Motor neuron (in vitro differentiated cells): ENCODE data around the gene DLG5. TPM values are rescaled to one million over a fixed set of nuclear protein-coding genes. Genes with fewer than 3 reads are reported as not detected.

Experiments used
- ATAC-seq, 8 experiments: fragments of 200-7000 bp; cut with Tn5 transposase; replicated peaks in 6 of 8; 2 replicates each; pipeline ENCODE4 v1.8.0; 2021; ENCODE audit warnings: mild to moderate bottlenecking in 8 of 8, moderate library complexity in 8 of 8
- H3K27ac ChIP-seq, 2 donors: fragments of 250-450 bp; sonication (Bioruptor Pico); 2 replicates each; pipeline ENCODE4 v1.9.0; 2021; ENCODE audit warnings: antibody characterized with exemption in 2 of 2, mild to moderate bottlenecking in 2 of 2, moderate library complexity in 1 of 2
- H3K4me1 ChIP-seq, 2 donors: fragments of 250-450 bp; sonication (Bioruptor Pico); replicated peaks in 1 of 2; 2 replicates each; pipeline ENCODE4 v1.6.1; 2021; ENCODE audit warnings: antibody characterized with exemption in 2 of 2, mild to moderate bottlenecking in 2 of 2, moderate library complexity in 1 of 2
- H3K4me3 ChIP-seq, 5 donors: fragments of 250-450 bp; sonication (Bioruptor Pico); 2 replicates each; pipeline ENCODE4 v1.9.0; 2021; ENCODE audit warnings: antibody characterized with exemption in 5 of 5, mild to moderate bottlenecking in 5 of 5, moderate library complexity in 4 of 5
- WGBS, 10 experiments: fragments of 450-650 bp; shearing (Covaris generic); methylation state at CpG; one replicate each; pipeline ENCODE4 v1.0.0; 2022; 5-methylcytosine and 5-hydroxymethylcytosine counted together
- in situ Hi-C, 9 experiments: fragments of 400-800 bp; cut with MboI; loops; one replicate each; pipeline ENCODE4 v1.15.0; 2021; ENCODE audit warnings: low sequenced_read_pairs in 9 of 9, low pct_unique_long_range_greater_than_20kb in 2 of 9; ENCODE audit not compliant: unreplicated experiment in 9 of 9
- total RNA-seq, 8 experiments: library from RNA; unstranded; fragments of 300-600 nt; gene quantifications; 2 replicates each; pipeline versions ENCODE4 v1.2.3 to v1.2.4, GENCODE V29; 2022

Gene DLG5
- total RNA-seq, 8 experiments from 2014 or later = 18.2 to 62.7 (median 23.4) TPM

GRCh38 chr10:77791506-77791905 is 135.0 kb downstream of the DLG5 start:
- 0 to 95% (median 86%) methylated on average over 1 to 7 of the region's 7 CpGs; no CpG with 5 or more reads in 7 of the 10 experiments for WGBS, 10 experiments
- Histone ChIP-seq H3K4me1 (no peaks in the 10 kb centered on the region), H3K4me3 (no peak overlapping the region), H3K27ac (no peak overlapping the region)
- in situ Hi-C loops = no loop called here
- ATAC-seq = no peak

GRCh38 chr10:77789861-77790260 is 136.7 kb downstream of the DLG5 start:
- Histone ChIP-seq H3K4me3 (no peak overlapping the region), H3K4me1 (no peaks in the 10 kb centered on the region), H3K27ac (no peak overlapping the region)
- WGBS, 10 experiments = 87 to 100% (median 96%) methylated on average over 1 to 5 of the region's 7 CpGs; no CpG with 5 or more reads in 6 of the 10 experiments
- in situ Hi-C loops = no loop called here
- no peak for ATAC-seq

- WGBS, 10 experiments = 83 to 100% (median 100%) methylated on average over 1 to 4 of the region's 5 CpGs; no CpG with 5 or more reads in 5 of the 10 experiments
- ATAC-seq = no peak
- Histone ChIP-seq H3K4me3 (no peak overlapping the region), H3K27ac (no peak overlapping the region), H3K4me1 (no peaks in the 10 kb centered on the region)
- in situ Hi-C loops = no loop called here
Observed at GRCh38 chr10:77789016-77789415, 137.5 kb downstream of the DLG5 start.

- no peak for ATAC-seq
- Histone ChIP-seq H3K4me1 (no peaks in the 10 kb centered on the region), H3K27ac (no peak overlapping the region), H3K4me3 (no peak overlapping the region)
- WGBS, 10 experiments = 82 to 100% (median 100%) methylated on average over 1 to 7 of the region's 11 CpGs; no CpG with 5 or more reads in 3 of the 10 experiments
- in situ Hi-C loops = no loop called here
Observed at GRCh38 chr10:77788496-77789010, 138.0 kb downstream of the DLG5 start.

GRCh38 chr10:77787440-77787839 is 139.1 kb downstream of the DLG5 start:
- Histone ChIP-seq H3K4me3 (no peak overlapping the region), H3K4me1 (no peaks in the 10 kb centered on the region), H3K27ac (no peak overlapping the region)
- in situ Hi-C loops = no loop called here
- 69 to 100% (median 98%) methylated on average over 1 to 7 of the region's 12 CpGs; no CpG with 5 or more reads in 5 of the 10 experiments for whole genome bisulfite sequencing, 10 experiments
- ATAC-seq = no peak

GRCh38 chr10:77784856-77785255 is 141.7 kb downstream of the DLG5 start:
- no peak for ATAC-seq
- in situ Hi-C loops = no loop called here
- no peaks in the 10 kb centered on the region for H3K4me1 ChIP-seq
- WGBS, 10 experiments = 76 to 100% (median 93%) methylated on average over 1 to 4 of the region's 4 CpGs; no CpG with 5 or more reads in 1 of the 10 experiments
- H3K4me3 ChIP-seq = no peak overlapping the region
- H3K27ac ChIP-seq = no peak overlapping the region

- in situ Hi-C loops = no loop called here
- 70 to 100% (median 92%) methylated on average over 1 to 5 of the region's 8 CpGs; no CpG with 5 or more reads in 1 of the 10 experiments for WGBS, 10 experiments
- H3K27ac ChIP-seq = no peak overlapping the region
- no peaks in the 10 kb centered on the region for H3K4me1 ChIP-seq
- peak in 1 of 8 experiments; percentile 61 for ATAC-seq
- H3K4me3 ChIP-seq = no peak overlapping the region
Observed at GRCh38 chr10:77782328-77783061, 144.1 kb downstream of the DLG5 start.

- Histone ChIP-seq H3K4me1 (no peaks in the 10 kb centered on the region), H3K4me3 (no peak overlapping the region), H3K27ac (no peak overlapping the region)
- no peak for ATAC-seq
- in situ Hi-C loops = no loop called here
- WGBS, 10 experiments = 80 to 100% (median 93%) methylated on average over 1 to 7 of the region's 27 CpGs; no CpG with 5 or more reads in 3 of the 10 experiments
Observed at GRCh38 chr10:77781451-77782327, 144.9 kb downstream of the DLG5 start.

GRCh38 chr10:77780180-77780579 is 146.4 kb downstream of the DLG5 start:
- no peak for ATAC-seq
- H3K4me1 ChIP-seq = no peaks in the 10 kb centered on the region
- WGBS, 10 experiments = 100% methylated on average over 2 of the region's 9 CpGs; no CpG with 5 or more reads in 7 of the 10 experiments
- H3K27ac ChIP-seq = no peak overlapping the region
- H3K4me3 ChIP-seq = no peak overlapping the region
- in situ Hi-C loops = no loop called here

- in situ Hi-C loops = no loop called here
- ATAC-seq = no peak
- 71 to 100% (median 82%) methylated on average over 1 to 5 of the region's 5 CpGs; no CpG with 5 or more reads in 1 of the 10 experiments for WGBS, 10 experiments
- H3K4me1 ChIP-seq = no peaks in the 10 kb centered on the region
- no peak overlapping the region for H3K4me3 ChIP-seq
- H3K27ac ChIP-seq = no peak overlapping the region
Observed at GRCh38 chr10:77776487-77776886, 150.1 kb downstream of the DLG5 start.

- Histone ChIP-seq H3K4me3 (no peak overlapping the region), H3K27ac (no peak overlapping the region), H3K4me1 (no peaks in the 10 kb centered on the region)
- peak in 3 of 8 experiments; percentile 16 to 66 (median 56) for ATAC-seq
- in situ Hi-C loops = no loop called here
- 60 to 100% (median 88%) methylated on average over 1 of the region's 1 CpG; no CpG with 5 or more reads in 7 of the 10 experiments for WGBS, 10 experiments
Observed at GRCh38 chr10:77774940-77775391, 151.6 kb downstream of the DLG5 start.

GRCh38 chr10:77773631-77774426 is 152.7 kb downstream of the DLG5 start:
- Histone ChIP-seq H3K4me1 (no peaks in the 10 kb centered on the region), H3K27ac (no peak overlapping the region), H3K4me3 (no peak overlapping the region)
- ATAC-seq = no peak
- in situ Hi-C loops = no loop called here
- 68 to 100% (median 88%) methylated on average over 1 to 8 of the region's 12 CpGs; no CpG with 5 or more reads in 1 of the 10 experiments for WGBS, 10 experiments
